Measurements from ENCODE around the gene HAVCR2. TPM values are rescaled to one million over a fixed set of nuclear protein-coding genes. Genes with fewer than 3 reads are reported as not detected.

The HAVCR2 gene
- total and polyA plus RNA-seq, 9 of the 15 experiments (the other 6 are each of a cell fraction or from before 2014, with no cell fraction given) = 0.04 to 0.11 (median 0.06) TPM; not detected in 5

DNA sequence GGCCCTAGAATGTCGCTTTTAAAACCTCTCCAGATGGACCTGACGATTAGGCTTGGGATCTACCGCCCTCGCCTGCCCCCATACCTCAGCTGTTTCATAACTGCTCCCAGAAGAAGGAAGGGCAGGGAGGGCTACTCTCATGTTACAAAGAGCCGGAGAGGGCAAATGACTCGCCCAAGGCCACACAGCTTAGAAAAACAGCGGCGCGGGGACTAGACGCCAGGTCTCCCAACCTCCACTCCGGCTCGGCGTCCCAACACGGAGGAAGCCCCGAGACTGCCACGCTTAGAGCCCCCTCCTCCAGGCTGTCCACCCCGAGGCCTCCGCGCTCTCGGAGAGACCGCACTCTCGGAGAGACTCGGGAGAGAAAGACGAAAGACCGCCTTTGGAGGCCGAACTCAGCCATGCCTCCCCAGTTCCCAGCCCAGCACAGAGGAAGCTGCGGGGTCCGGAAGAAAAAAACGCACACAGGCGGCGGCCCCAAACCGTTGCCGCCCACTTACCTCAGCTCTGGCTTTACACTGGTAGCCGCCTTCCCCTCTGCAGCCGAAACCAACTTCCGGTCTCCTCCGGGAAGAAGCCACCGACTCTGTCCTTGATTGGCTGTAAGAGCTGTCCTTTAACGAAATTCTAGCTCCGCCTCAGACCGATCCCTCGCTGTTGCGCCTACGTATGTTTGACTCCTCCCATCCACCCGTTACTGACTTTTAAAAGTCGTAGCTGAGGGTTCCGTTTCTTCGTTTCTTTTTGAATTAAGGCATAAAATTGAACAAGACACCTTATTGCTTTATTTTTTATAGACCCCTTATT is 33.7 kb upstream of the HAVCR2 start, which contains the start of gene MED7 (continued):
- TF ChIP-seq TAF7 (tag; IDR thresholded peaks at IDR 0.05) = peak; percentile 82
- peak; percentile 62 for TF ChIP-seq CBFA2T3 (IDR thresholded peaks at IDR 0.05)
- TF ChIP-seq SMAD1 (IDR thresholded peaks at IDR 0.05; ENCODE audit: low read depth, low read length, partially characterized antibody) = no peak
- TF ChIP-seq EP400 (IDR thresholded peaks at IDR 0.05) = peak; percentile 85
- TF ChIP-seq ATF2 (CRISPR knock-in tag; IDR thresholded peaks at IDR 0.05) = no peak
- TF ChIP-seq ZNF639 (CRISPR knock-in tag; conservative IDR thresholded peaks at IDR 0.05 in 1 of 2, IDR thresholded peaks at IDR 0.05 in 1 of 2) = no peak; a peak in 1 of 4 replicates
- TF ChIP-seq SIX5 (IDR thresholded peaks at IDR 0.05; ENCODE audit: borderline replicate concordance in 1 of 2, insufficient read depth in 1 of 2, low read depth in 1 of 2, low read length in 2 of 2) = no peak
- TF ChIP-seq ARNT (IDR thresholded peaks at IDR 0.05) = no peak
- TF ChIP-seq U2AF1 (optimal IDR thresholded peaks at IDR 0.05; ENCODE audit: low read depth, low read length) = no peak
- no peak for TF ChIP-seq REST (IDR thresholded peaks at IDR 0.05; ENCODE audit: borderline replicate concordance)
- TF ChIP-seq REST (CRISPR knock-in tag; IDR thresholded peaks at IDR 0.05; ENCODE audit: low read depth) = 0 out of 2 replicates have a peak, but pooled peaks have one; percentile 37
- peak; percentile 83 for TF ChIP-seq FOS (IDR thresholded peaks at IDR 0.05; ENCODE audit: extremely low read depth, insufficient read length)

All from K562 (cell line).